T-helper 2 cell treated with Interferon-gamma antibody and Interleukin-4, amounts not matched to agents 100 ng/mL and 5 ng/mL, for 36 hours (primary cell): ENCODE data around the gene ZBTB7B. TPM values are rescaled to one million over a fixed set of nuclear protein-coding genes. Genes with fewer than 3 reads are reported as not detected.

Experiments used
- intact Hi-C: fragments of 100-400 bp; cut with micrococcal nuclease; formaldehyde crosslinking; loops from one replicate; pipeline ENCODE4 v1.15.1; 2023
- total RNA-seq: library from RNA; stranded (reverse); gene quantifications from 2 replicates; pipeline ENCODE4 v1.2.3, GENCODE V29; 2022

The ZBTB7B gene
- total RNA-seq, 1 donor from 2014 or later = 129 TPM

DNA sequence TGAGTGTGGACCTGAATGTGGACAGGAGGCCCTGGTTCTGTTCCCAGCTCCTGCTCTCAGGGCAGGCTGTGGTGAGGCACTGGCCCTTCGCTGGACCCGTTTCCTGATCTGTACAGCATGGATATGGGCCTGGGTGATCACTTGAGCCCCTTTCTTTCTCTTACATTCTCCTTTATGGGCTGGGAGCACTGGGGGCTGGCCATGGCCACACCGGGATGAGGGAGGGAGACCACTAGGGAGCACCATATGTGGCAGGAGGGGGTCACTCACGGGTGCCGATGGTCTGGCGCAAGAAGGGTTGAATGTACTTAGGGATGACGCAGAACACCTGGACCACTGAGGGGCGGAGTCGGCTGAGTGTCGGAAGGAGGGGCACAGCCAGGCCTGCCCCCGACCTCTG, 28.3 kb downstream of the ZBTB7B start:
- intact Hi-C loops = no loop called here

GRCh38 chr1:155032886-155033285, 30.3 kb downstream of the ZBTB7B start:
- intact Hi-C loops = no loop called here

- intact Hi-C loops = no loop called here
Observed at GRCh38 chr1:155033524-155033923, 30.9 kb downstream of the ZBTB7B start, which contains the start of the genes DCST1 and DCST2. Gene DCST1 (plus strand): TSS chr1:155033824. CDS start chr1:155034037, 213 bp downstream. Gene DCST2 (minus strand): TSS chr1:155033781. CDS start chr1:155033701, 80 bp downstream.

DNA sequence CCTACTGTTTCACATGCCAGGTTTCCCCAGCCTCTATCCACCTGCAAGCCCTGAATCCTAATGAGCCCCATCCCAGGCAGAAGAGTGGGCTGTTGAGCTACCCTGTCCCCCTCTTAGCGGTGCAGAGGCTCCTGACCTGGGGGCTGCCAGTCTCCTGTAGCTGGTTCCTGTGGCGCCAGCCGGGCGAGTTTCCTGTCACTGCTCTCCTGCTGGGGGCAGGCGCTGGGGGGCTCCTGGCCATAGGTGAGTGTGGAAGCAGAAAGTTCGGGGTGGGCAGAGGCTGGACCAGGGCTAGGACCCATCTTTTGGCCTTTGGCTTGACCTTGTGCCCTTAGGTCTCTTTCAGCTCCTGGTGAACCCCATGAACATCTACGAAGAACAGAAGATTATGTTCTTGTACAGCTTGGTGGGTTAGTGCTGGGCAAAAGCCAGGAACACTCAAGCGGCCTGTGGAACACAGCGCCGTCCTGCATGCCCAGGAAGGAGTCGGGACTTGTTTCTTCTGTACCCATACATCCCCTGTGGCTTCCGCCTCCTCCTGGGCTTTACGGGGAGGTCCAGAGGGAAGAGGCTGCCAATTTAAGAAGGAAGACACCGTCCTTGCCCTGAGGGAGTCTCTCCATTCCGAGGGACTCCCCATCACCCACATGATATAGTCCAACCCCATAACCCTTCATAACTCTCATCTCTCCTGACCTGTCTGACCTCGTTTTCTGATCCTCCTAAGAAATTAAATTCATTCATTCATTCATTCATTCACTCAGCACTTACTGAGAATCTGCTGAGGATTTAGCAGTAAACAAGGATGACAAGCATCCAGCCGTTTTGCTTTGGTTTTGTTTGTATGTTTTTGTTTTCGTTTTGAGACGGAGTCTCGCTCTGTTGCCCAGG, 32.0 kb downstream of the ZBTB7B start:
- intact Hi-C loops = no loop called here

- intact Hi-C loops = no loop called here
Observed at GRCh38 chr1:155035936-155036335, 33.3 kb downstream of the ZBTB7B start.

GRCh38 chr1:155037043-155037442, 34.4 kb downstream of the ZBTB7B start:
- intact Hi-C loops = no loop called here

DNA sequence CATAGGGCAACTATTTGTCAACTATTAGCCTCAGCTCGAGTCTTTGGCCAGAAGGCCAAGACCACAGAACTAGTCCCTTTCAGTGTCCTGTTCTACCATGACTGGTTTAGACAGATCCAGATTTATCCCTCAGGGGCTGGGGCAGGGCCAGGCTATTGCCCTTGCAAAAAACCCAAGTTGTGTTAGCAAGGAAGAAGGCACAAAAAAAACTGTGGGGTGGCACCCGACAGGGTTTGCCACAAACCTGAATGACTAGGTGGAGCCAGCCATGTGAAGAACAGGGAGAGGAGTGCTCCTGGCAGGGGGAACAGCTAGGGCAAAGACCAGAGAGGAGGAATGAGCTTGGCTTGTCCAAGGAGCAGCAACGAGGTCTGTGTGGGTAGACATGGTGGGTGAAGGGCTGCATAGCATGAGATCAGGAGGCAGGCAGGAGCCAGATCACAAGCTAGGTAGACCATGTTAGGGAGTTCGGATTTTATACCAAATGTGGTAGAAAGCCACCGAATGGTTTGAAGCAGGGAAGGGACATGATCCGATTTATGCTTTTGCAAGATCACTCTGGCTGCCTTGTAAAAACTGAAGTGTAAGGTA, 35.3 kb downstream of the ZBTB7B start:
- intact Hi-C loops = no loop called here

- intact Hi-C loops = no loop called here
Observed at GRCh38 chr1:155038602-155039307, 36.2 kb downstream of the ZBTB7B start.

DNA sequence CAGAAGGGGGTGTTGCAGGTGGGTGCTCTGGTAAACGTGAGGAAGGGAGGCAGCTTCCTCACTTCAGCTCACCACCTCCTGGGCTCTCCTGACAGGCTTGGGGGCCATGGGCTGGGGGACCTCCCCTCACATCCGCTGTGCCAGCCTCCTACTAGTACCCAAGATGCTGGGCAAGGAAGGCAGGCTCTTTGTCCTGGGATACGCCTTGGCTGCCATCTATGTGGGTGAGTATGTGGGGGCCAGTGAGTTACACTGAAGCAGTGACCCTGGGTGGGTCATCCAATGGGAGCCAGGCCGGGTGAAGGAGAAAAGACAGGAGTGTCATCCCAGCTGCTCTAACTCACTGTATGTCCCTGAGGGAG, 36.7 kb downstream of the ZBTB7B start:
- intact Hi-C loops = no loop called here

GRCh38 chr1:155040358-155041093, 37.9 kb downstream of the ZBTB7B start:
- intact Hi-C loops = no loop called here

GRCh38 chr1:155042789-155043188, 40.2 kb downstream of the ZBTB7B start:
- intact Hi-C loops = no loop called here

DNA sequence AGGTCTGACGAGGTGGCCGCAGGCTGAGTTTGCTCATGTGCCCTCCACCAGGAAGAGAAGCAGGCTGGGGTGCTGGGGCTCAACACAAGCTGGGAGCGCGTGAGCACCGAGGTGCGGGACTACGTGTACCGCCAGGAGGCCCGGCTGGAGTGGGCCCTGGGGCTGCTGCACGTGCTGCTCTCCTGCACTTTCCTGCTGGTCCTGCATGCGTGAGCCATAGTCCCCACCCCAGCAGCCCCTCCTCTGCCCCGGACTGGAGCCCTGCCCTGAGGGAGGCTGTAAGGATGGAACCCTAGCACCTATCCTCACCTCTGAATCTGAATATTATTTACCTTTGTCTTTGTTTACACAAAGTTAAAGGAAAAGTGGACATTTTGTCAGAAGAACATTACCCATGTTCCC, 40.7 kb downstream of the ZBTB7B start:
- intact Hi-C loops = no loop called here

GRCh38 chr1:155043793-155044192, 41.2 kb downstream of the ZBTB7B start:
- intact Hi-C loops = no loop called here

- intact Hi-C loops = no loop called here
Observed at GRCh38 chr1:155044365-155044764, 41.8 kb downstream of the ZBTB7B start.

- intact Hi-C loops = loop anchor here (1.0 kb wide), 2 partner anchors 16 to 39 kb away; no protein-coding TSS in a partner anchor
Observed at GRCh38 chr1:155044812-155045657, 42.4 kb downstream of the ZBTB7B start.

GRCh38 chr1:155048449-155049334, 46.1 kb downstream of the ZBTB7B start:
- intact Hi-C loops = no loop called here

- intact Hi-C loops = loop anchor here (2.0 kb wide), 2 partner anchors 51 to 75 kb away; partner anchors contain the start of gene CKS1B
Observed at GRCh38 chr1:155049651-155050559, 47.3 kb downstream of the ZBTB7B start.
